ENCODE results near the gene CHEK1. TPM values are rescaled to one million over a fixed set of nuclear protein-coding genes. Genes with fewer than 3 reads are reported as not detected.

CHEK1 gene
- total and polyA plus RNA-seq, 2 of the 8 experiments (the other 6 are each of a cell fraction or from before 2014, with no cell fraction given) = 37.7 to 133 TPM

DNA sequence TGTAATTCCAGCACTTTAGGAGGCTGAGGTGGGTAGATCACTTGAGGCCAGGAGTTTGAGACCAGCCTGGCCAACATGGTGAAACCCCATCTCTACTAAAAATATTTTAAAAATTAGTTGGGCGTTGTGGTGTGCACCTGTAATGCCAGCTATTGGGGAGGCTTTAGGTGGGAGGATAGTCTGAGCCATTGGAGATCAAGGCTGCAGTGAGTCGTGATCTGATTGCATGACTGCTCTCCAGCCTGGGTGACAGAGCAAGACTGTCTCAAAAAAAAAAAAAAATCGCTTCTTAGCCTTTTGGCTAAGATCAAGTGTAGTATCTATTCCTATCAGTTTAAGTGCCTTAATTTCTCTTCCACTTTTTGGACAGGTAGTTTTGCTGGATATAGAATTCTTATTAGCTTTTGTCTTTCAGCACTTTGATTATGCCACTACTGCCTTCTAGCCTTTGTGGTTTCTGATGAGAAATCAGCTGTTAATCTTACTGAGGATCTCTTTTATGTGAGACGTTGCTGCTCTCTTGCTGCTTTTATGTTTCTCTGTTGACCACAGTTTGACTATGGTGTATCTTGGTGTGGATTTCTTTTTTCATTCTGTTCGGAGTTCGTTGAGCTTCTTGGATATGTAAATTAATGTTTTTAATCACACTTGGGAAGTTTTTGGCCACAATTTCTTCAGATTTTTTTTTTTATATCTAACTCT is 24.7 kb downstream of the CHEK1 start:
- 90% methylated on average over 6 of the region's 6 CpGs; no CpG with 5 or more reads in 1 of the 2 experiments for WGBS, 2 experiments (ENCODE audit: extremely low coverage in 1 of 2, insufficient coverage in 1 of 2, insufficient read length in 1 of 2, insufficient replicate concordance in 2 of 2, low coverage in 1 of 2, low lambda C conversion rate in 2 of 2, missing lambda C conversion rate in 1 of 2)
- no peak for FAIRE-seq
- POLR2A ChIA-PET (ENCODE audit: partially characterized antibody) = interaction anchor here (0.6 to 1.6 kb wide), 4 partner anchors 9 to 83 kb away, joined by 3 to 7 read pairs (median 4); no protein-coding TSS in a partner anchor

More for the DNA sequence above, 24.7 kb downstream of the CHEK1 start:
- H3K56ac ChIP-seq (replicated peaks; ENCODE audit: insufficient read length, low read depth, low read length) = no peak overlapping the region
- H4K8ac ChIP-seq (ENCODE audit: extremely low read depth, insufficient read depth, low read length) = no peak overlapping the region
- H3K79me1 ChIP-seq (ENCODE audit: low read depth, low read length) = 0 out of 2 replicates have a peak, but pooled peaks cover 3% of the 10 kb centered on the region
- H3K27ac ChIP-seq (ENCODE audit: low read depth, low read length) = no peak overlapping the region
- no peak for DNase-seq (ENCODE audit: low read depth in 1 of 2, low spot score in 2 of 2)
- peaks cover 0 to 44% of the 10 kb centered on the region in 2 experiments; a peak in 2 of 4 replicates for H3K79me2 ChIP-seq (ENCODE audit: control insufficient read depth in 1 of 2, insufficient read depth in 2 of 2, low read length in 2 of 2)
- no peak overlapping the region for H4K91ac ChIP-seq (replicated peaks; ENCODE audit: insufficient read length, low read length)
- H2BK20ac ChIP-seq (ENCODE audit: low read length) = no peak overlapping the region
- no peak overlapping the region for H2AFZ ChIP-seq (ENCODE audit: low read length)
- H3K4me1 ChIP-seq (replicated peaks in 1 of 4; ENCODE audit: control insufficient read depth in 3 of 4, insufficient read depth in 4 of 4, low read length in 3 of 4) = no peaks in the 10 kb centered on the region
- no peak overlapping the region for H3K18ac ChIP-seq (ENCODE audit: extremely low read depth, low read length)
- H2BK5ac ChIP-seq (ENCODE audit: low read depth, low read length) = no peak overlapping the region
- H3K14ac ChIP-seq (ENCODE audit: insufficient read length) = no peak overlapping the region
- peaks cover 7 to 69% (median 35%) of the 10 kb centered on the region in 4 experiments; a peak in 7 of 8 replicates for H3K36me3 ChIP-seq (ENCODE audit: control insufficient read depth in 2 of 4, insufficient read depth in 4 of 4, low read length in 3 of 4)
- CTCF ChIA-PET (ENCODE audit: partially characterized antibody) = interaction anchor here (0.6 to 1.5 kb wide), 7 partner anchors 9 to 129 kb away, joined by 3 to 5 read pairs (median 3); partner anchors contain the start of gene PATE2
- no peak overlapping the region for H2BK120ac ChIP-seq (replicated peaks; ENCODE audit: low read depth, low read length)
- no peak overlapping the region for H2BK15ac ChIP-seq (ENCODE audit: low read length)
- H2AK5ac ChIP-seq (ENCODE audit: low read depth, low read length) = no peak overlapping the region
- TF ChIP-seq YY1 (IDR thresholded peaks at IDR 0.05; ENCODE audit: low read depth, low read length) = no peak
- no peak for TF ChIP-seq POU5F1 (IDR thresholded peaks at IDR 0.05; ENCODE audit: low read depth, low read length)
- no peak for TF ChIP-seq CTCF (IDR thresholded peaks at IDR 0.05; ENCODE audit: control extremely low read depth in 1 of 3, insufficient read depth in 1 of 3, low read depth in 1 of 3, low read length in 3 of 3)
- TF ChIP-seq EGR1 (IDR thresholded peaks at IDR 0.05; ENCODE audit: borderline replicate concordance, low read depth, low read length) = no peak
- TF ChIP-seq CHD2 (IDR thresholded peaks at IDR 0.05; ENCODE audit: low read length) = no peak
- no peak for TF ChIP-seq FOSL1 (IDR thresholded peaks at IDR 0.05; ENCODE audit: insufficient read depth, low read depth, low read length)
- H2BK12ac ChIP-seq (ENCODE audit: low read depth, low read length) = no peak overlapping the region
- H4K20me1 ChIP-seq (replicated peaks in 1 of 2; ENCODE audit: control insufficient read depth in 1 of 2, insufficient read depth in 2 of 2, low read length in 2 of 2) = peaks cover 0 to 1% of the 10 kb centered on the region in 2 experiments
- no peak overlapping the region for H3K9ac ChIP-seq (replicated peaks in 1 of 4; ENCODE audit: extremely low read depth in 1 of 4, low read depth in 3 of 4, low read length in 3 of 4)
- H3K23ac ChIP-seq (ENCODE audit: insufficient read length) = no peak overlapping the region
- H3K23me2 ChIP-seq (ENCODE audit: low read depth, low read length) = no peaks in the 10 kb centered on the region
- H4K5ac ChIP-seq (ENCODE audit: insufficient read length, low read depth, low read length) = no peak overlapping the region
- no peaks in the 10 kb centered on the region for H3K27me3 ChIP-seq (replicated peaks in 1 of 4; ENCODE audit: control insufficient read depth in 3 of 4, extremely low read depth in 1 of 4, insufficient read depth in 3 of 4, low read length in 3 of 4)
- H3K4me2 ChIP-seq (ENCODE audit: insufficient read depth in 1 of 2, low read depth in 2 of 2, low read length in 2 of 2) = no peak overlapping the region
- no peak overlapping the region for H3K4ac ChIP-seq (replicated peaks; ENCODE audit: insufficient read length, low read depth, low read length)
- H3K4me3 ChIP-seq (ENCODE audit: extremely low read depth in 1 of 4, insufficient read depth in 2 of 4, low read depth in 3 of 4, low read length in 4 of 4) = no peak overlapping the region
- no peaks in the 10 kb centered on the region for H3K9me3 ChIP-seq (ENCODE audit: insufficient read depth in 2 of 2, low read depth in 1 of 2, low read length in 1 of 2)
